GM18867 (cell line): ENCODE measurements around the gene TMEM150C.
"Not testable (repeated sequence)": the region's sequence is repeated elsewhere in the genome, so short reads cannot be mapped to it uniquely, and the experiment has no call there.

Experiments used
- ATAC-seq: cut with Tn5 transposase; IDR thresholded peaks from one replicate; pipeline ENCODE4 v1.9.1; 2021; ENCODE audit warnings: mild to moderate bottlenecking, moderate library complexity; ENCODE audit not compliant: unreplicated experiment

The TMEM150C gene

DNA sequence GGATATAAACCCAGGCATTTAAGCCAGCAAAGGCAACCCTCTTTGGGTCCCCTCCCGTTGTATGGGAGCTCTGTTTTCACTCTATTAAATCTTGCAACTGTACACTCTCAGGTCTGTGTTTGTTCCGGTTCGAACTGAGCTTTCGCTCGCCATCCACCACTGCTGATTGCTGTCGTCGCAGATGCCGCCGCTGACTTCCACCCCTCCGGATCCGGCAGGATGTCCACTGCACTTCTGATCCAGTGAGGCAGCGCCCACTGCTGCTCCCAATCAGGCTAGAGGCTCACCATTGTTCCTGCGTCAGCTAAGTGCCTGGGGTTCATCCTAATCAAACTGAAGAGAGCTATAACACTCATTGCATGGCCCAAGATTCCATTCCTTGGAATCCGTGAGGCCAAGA lies 82.2 kb downstream of the TMEM150C start:
- ATAC-seq: no peak

DNA sequence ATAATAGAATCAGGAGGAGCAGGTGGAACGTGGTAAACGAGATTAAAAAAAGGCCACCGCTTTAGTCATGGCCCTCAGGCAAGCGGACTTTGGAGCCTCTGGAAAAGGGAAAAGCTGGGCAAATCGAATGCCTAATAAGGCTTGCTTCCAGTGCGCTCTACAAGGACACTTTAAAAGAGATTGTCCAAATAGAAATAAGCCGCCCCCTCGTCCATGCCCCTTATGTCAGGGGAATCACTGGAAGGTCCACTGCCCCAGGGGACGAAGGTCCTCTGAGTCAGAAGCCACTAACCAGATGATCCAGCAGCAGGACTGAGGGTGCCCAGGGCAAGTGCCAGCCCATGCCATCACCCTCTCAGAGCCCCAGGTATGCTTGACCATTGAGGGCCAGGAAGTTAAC lies 84.3 kb downstream of the TMEM150C start:
- not testable (repeated sequence) for ATAC-seq

- not testable (repeated sequence) for ATAC-seq
These were observed 85.9 kb downstream of the TMEM150C start for GRCh38 chr4:82475931-82476330.

- no peak for ATAC-seq
These were observed 88.1 kb downstream of the TMEM150C start for GRCh38 chr4:82473621-82474164.

DNA sequence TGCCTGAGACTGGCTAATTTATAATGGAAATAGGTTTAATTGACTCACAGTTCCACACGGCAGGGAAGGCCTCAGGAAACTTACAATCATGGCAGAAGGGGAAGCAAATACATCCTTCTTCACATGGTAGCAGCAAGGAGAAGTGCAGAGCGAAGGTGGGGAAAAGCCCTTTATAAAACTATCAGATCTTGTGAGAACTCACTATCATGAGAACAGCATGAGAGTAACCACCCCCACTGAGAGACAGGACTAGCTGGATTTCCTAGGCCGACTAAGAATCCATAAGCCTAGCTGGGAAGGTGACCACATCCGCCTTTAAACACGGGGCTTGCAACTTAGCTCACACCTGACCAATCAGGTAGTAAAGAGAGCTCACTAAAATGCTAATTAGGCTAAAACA lies 88.7 kb downstream of the TMEM150C start:
- not testable (repeated sequence) for ATAC-seq

DNA sequence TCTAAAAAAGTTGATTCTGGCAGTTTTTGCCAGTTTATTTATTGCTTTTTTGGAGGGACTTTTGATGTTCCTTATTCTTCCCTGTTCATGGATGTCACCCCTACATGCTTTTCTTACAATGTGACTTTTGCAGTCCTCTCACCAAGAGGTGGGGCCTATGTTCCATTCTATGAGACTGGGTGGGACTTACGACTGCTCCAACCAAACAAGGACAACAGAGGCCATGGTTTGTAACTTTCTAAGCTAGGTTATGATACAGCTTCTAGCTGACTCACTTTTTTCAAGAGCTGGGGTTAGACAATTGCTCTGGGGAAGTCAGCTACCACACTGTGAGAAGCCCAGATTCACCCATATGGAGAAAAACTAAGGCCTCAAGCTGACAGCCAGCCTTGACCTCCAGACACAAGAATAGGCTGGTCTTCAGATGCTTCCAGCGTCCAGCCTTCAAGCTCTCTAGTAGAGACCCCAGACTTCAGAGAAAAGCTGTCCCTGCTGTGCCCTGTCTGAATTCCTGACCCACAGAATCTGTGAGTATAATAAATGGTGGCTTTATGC lies 91.9 kb downstream of the TMEM150C start:
- no peak for ATAC-seq

- ATAC-seq: no peak
These were observed 94.3 kb downstream of the TMEM150C start for GRCh38 chr4:82467471-82467870.

GRCh38 chr4:82463221-82463620 lies 98.6 kb downstream of the TMEM150C start:
- no peak for ATAC-seq

GRCh38 chr4:82462415-82462831 lies 99.4 kb downstream of the TMEM150C start:
- ATAC-seq: peak; percentile 88

DNA sequence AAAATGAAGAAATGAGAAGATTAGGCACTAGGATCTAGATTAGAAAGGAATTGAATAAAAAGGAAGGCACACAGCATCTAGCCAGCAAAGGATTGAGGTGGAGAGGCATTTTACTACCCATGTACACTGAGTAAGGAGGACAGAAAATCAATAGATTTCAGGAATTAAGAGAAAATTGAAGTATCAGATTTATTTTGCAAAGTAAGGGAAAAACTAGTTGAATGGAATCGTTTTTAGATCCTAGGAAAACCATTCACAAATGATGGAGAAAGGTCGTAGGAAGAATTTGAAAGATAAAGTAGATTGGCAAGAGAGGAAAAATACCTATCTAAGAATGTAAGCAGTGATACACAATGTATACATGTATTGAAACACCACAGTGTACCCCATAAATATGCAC lies 100.1 kb downstream of the TMEM150C start:
- ATAC-seq: no peak

DNA sequence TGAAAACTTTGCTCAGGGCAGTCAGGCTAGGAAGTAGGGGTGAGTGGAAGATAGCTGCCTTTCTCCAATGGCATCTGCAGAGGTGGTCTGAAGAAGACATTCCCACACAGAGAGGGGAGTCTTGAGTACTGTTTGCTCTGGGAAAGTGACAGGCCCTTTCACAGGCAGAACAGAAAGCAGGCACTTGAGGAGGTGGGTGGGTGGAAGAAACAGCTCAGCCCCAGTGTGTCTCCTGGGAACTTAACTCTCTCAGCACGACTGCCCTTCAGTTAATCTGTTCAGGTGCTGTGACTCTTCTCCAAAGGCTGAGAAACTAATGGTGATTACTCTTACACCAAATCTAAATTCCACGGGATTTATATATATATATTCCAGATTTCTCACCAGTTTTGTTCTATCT lies 103.1 kb downstream of the TMEM150C start:
- no peak for ATAC-seq

- ATAC-seq: no peak
These were observed 104.5 kb downstream of the TMEM150C start for GRCh38 chr4:82457266-82457665.

- no peak for ATAC-seq
These were observed 109.8 kb downstream of the TMEM150C start for GRCh38 chr4:82452026-82452425.

- ATAC-seq: no peak
These were observed 110.6 kb downstream of the TMEM150C start for GRCh38 chr4:82450966-82451755.

DNA sequence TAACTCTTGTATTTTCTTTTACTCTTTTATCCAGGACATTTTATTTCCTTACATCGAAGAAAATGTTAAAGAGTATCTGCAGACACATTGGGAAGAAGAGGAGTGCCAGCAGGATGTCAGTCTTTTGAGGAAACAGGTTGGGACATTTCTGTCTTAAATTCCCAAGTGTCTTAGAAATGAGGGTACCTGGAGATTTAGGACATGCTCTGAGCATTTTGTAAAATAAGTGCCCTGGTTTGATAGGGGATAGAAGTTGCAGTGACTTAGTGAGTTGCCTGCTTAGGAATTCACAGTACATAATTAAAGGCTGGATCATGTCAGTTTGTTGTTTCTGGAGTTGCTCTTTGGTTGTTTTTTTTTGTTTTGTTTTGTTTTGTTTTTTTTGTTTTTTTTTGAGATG lies 113.9 kb downstream of the TMEM150C start:
- ATAC-seq: no peak

DNA sequence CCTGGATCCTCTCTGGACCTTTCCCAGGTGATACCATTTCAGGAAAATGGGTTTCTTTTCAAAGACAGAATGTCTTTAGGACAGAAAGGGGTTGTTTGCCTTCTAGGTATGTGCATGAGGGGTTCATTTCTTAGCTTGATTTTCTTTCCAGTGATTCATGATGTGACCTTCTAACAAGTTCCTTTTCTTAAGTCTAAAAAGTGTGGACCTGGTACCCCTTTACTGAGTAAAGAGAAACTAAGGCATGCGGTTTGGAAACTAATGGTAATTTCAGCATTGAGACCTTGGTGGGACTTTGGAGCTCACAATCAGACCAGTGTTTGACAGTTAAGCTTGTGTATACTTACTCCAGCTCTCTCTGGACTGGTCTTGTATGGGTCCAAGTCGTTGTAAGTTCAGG lies 122.7 kb downstream of the TMEM150C start:
- ATAC-seq: no peak

- ATAC-seq: no peak
These were observed 124.3 kb downstream of the TMEM150C start for GRCh38 chr4:82437285-82438005.

GRCh38 chr4:82436780-82437179 lies 125.0 kb downstream of the TMEM150C start:
- no peak for ATAC-seq

GRCh38 chr4:82436130-82436529 lies 125.7 kb downstream of the TMEM150C start:
- no peak for ATAC-seq

GRCh38 chr4:82434949-82435348 lies 126.8 kb downstream of the TMEM150C start:
- no peak for ATAC-seq

DNA sequence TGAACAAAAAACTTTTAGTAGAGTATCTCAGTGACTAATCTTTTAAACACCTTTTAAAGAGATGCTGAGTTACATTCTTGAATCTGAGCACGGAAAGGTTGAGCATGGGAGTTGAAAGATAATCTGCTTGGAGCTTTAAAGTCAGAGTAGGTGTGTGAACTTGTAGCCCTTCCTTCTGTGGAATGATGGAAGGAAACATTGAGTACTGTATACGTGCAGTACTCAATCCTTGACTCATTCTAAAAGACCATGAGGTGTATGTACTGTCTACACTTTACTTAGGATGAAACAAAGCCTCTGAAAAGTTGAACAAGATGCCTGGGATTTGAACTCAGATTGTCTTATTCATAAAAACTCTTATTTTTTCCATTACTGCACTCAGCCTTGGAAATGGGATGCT lies 128.0 kb downstream of the TMEM150C start:
- ATAC-seq: no peak
